Activated CD4-positive, alpha-beta T cell treated with anti-CD3 and anti-CD28 coated beads, Interleukin-2, amount 10 ng/mL, durations not matched to agents 24 days and 14 days (primary cell): ENCODE results near the gene ZBTB16. TPM values are rescaled to one million over a fixed set of nuclear protein-coding genes. Genes with fewer than 3 reads are reported as not detected.

Experiments
- DNase-seq: peaks from one replicate; pipeline ENCODE4 v3.0.0; 2022
- H3K27ac Mint-ChIP-seq: one replicate; pipeline ENCODE4 v1.8.0; 2022; ENCODE audit warnings: mild to moderate bottlenecking, mixed read lengths
- H3K27me3 Mint-ChIP-seq: one replicate; pipeline ENCODE4 v1.8.0; 2022; ENCODE audit warnings: mixed read lengths
- H3K36me3 Mint-ChIP-seq: one replicate; pipeline ENCODE4 v1.8.0; 2022; ENCODE audit warnings: low read depth, mild to moderate bottlenecking, mixed read lengths
- H3K4me1 Mint-ChIP-seq: one replicate; pipeline ENCODE4 v1.8.0; 2021; ENCODE audit warnings: mixed read lengths
- H3K4me3 Mint-ChIP-seq: one replicate; pipeline ENCODE4 v1.8.0; 2022; ENCODE audit warnings: mild to moderate bottlenecking, moderate library complexity, mixed read lengths
- H3K9me3 Mint-ChIP-seq: one replicate; pipeline ENCODE4 v1.8.0; 2021; ENCODE audit warnings: mixed read lengths
- intact Hi-C: fragments of 100-400 bp; cut with micrococcal nuclease; formaldehyde crosslinking; loops from one replicate; pipeline ENCODE4 v1.15.1; 2023
- total RNA-seq: library from RNA; stranded (reverse); gene quantifications from 2 replicates; pipeline ENCODE4 v1.2.3, GENCODE V29; 2022

The ZBTB16 gene
- total RNA-seq, 1 donor from 2014 or later = 3.8 TPM

GRCh38 chr11:114195151-114195550, 135.6 kb downstream of the ZBTB16 start:
- no peak overlapping the region for H3K27ac Mint-ChIP-seq
- peaks cover 14% of the 10 kb centered on the region for H3K9me3 Mint-ChIP-seq
- H3K4me1 Mint-ChIP-seq = peaks cover 6% of the 10 kb centered on the region
- no peaks in the 10 kb centered on the region for H3K27me3 Mint-ChIP-seq
- DNase-seq = no peak
- H3K36me3 Mint-ChIP-seq = peaks cover 5% of the 10 kb centered on the region
- intact Hi-C loops = no loop called here
- H3K4me3 Mint-ChIP-seq = no peak overlapping the region

DNA sequence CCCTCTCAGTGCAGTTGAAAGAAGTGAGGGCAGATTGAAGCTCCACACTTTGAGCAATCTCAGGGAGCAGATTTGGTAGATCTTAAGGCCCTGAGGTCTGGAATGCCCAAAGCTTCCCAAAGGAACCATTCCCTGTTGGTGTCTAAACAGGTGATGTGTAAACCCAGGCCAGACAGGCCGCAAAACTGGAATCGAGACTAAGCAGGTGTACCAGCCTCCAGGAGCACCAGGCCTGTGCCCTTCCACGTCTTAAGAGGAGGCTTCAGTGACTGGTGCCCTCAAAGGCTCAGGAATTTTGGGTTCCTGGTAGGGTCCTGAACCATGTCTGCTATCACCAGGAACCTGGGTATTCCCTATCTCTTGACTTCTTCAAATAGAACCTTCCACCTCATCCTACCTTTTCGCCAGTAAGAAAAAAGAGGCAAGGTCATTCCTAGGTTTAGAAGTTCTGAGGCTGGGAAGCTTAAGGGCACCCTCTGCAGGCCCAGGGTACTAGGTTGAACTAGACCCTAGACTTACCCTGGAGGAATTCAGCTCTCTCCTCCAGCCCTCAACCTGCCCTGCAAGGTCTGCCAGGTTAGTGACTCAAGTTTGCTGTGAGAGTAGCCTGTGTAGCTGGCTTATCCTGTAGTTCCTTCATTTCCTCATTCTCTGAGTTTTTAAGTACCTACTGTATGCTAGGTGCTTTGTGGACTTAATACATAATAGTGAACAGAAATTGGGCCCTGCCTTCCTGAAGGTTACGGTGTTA, 136.6 kb downstream of the ZBTB16 start:
- H3K4me3 Mint-ChIP-seq = no peak overlapping the region
- no peaks in the 10 kb centered on the region for H3K36me3 Mint-ChIP-seq
- H3K27me3 Mint-ChIP-seq = no peaks in the 10 kb centered on the region
- DNase-seq = no peak
- no peak overlapping the region for H3K27ac Mint-ChIP-seq
- H3K4me1 Mint-ChIP-seq = peaks cover 6% of the 10 kb centered on the region
- H3K9me3 Mint-ChIP-seq = peaks cover 9% of the 10 kb centered on the region
- intact Hi-C loops = no loop called here

DNA sequence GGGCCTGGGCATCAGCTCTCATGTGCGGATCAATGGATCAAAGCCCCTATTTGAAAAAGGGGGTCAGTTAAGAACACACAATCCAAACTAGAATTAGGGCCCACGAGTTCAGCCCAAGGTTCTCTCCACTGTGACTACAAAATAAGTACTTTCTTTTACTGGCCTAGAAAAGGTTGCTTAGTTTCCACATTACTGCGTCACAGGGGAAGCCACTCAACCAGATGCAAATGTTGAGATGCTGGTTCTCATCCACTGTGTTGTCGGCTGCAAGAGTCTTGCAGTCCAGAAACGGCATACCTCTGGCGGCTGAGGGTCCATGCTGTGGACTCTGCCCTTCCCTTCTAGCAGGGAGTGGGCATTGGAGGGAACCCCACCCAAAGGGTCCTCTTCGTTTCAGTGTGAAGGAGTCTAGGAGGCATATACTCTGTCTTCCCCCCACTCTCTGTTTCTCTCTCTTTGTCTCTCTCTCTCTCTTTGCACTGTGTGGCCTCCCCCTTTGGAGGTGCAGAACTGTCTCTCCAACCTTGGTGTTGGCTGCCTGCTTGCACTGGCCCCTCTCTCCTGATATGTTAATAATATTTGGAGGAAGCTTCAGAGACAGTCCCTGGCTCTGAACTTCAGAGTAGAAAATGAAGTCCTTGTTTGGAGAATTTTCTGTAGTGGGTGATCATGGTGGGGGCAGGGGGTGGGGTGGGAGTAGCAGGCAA, 137.6 kb downstream of the ZBTB16 start:
- H3K27ac Mint-ChIP-seq = no peak overlapping the region
- H3K9me3 Mint-ChIP-seq = peaks cover 1% of the 10 kb centered on the region
- H3K4me1 Mint-ChIP-seq = peaks cover 9% of the 10 kb centered on the region
- DNase-seq = no peak
- no peak overlapping the region for H3K4me3 Mint-ChIP-seq
- H3K36me3 Mint-ChIP-seq = no peaks in the 10 kb centered on the region
- no peaks in the 10 kb centered on the region for H3K27me3 Mint-ChIP-seq
- intact Hi-C loops = no loop called here

DNA sequence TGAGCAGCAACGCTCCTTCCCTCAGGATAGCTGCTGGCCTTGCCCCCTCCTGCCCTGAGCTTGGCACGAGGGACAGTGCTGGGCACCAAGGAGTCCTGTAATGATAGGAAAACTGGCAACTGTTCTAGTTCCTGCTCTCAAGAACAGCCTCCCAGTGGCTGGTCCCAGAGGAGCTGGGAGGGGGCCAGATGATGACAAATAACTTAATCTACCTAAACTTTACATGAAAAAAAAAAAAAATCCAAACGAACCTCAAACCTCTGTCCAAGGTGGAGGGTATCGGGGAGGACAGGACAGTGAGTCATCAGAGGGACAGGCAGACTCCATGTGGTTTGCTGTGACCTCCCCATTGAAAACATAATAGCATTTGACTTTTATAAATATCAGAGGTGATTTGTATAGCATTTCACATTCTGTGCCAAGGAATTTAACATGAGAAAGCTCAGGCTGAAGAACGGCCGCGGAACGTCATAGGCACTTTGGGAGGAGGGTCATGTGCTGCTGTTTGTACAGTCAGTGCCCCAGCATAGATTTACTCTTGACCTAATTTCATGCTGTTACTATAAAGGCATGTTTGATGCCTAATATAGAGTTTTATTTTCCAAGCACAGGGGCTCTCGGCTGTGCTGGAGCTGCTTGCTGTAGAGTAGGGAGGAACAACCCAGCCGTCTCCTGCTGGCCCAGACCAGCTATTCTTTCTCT, 138.4 kb downstream of the ZBTB16 start:
- Mint-ChIP-seq H3K27me3 (no peaks in the 10 kb centered on the region), H3K27ac (no peak overlapping the region), H3K36me3 (no peaks in the 10 kb centered on the region), H3K9me3 (no peaks in the 10 kb centered on the region), H3K4me1 (peaks cover 9% of the 10 kb centered on the region), H3K4me3 (no peak overlapping the region)
- intact Hi-C loops = no loop called here
- no peak for DNase-seq

GRCh38 chr11:114199051-114199450, 139.5 kb downstream of the ZBTB16 start:
- H3K27me3 Mint-ChIP-seq = peaks cover 5% of the 10 kb centered on the region
- no peaks in the 10 kb centered on the region for H3K36me3 Mint-ChIP-seq
- H3K9me3 Mint-ChIP-seq = no peaks in the 10 kb centered on the region
- no peak overlapping the region for H3K27ac Mint-ChIP-seq
- DNase-seq = no peak
- no peak overlapping the region for H3K4me3 Mint-ChIP-seq
- intact Hi-C loops = no loop called here
- H3K4me1 Mint-ChIP-seq = peaks cover 7% of the 10 kb centered on the region

DNA sequence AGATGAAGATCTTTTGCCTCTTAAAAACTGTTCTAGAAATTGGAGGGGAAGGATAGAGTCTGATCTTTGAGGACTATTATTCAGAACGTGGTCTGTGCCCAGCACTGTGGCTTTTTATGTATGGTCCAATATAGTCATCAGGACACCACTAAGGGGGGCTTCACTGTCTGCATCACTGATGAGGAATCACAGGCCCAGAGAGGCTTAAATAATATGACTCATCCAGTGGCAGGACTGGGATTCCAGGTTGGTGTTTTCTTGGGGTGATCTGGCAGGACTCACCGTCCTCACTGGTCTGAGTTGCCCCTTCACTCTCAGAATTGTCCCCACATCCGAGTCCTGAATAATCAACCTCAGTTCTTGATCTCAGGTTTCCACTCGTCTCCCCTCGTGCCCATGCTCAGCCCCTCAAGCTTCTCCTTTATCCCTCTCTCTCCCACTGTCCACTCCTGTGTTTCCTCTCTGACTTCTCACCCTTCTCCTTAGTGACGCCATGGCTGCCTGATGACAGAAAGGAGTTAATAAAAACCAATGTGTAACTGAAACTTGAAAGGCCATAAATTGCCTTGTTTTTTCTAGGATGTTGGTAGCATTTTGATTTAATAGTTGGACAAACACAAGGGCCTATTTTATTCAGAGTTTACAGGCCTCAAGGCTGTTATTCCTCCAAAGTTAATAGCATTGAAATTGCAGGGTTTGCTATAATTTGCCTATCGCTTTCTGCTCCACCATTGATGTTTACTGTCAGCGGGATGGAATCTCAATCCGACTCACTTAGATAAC, 141.0 kb downstream of the ZBTB16 start:
- Mint-ChIP-seq H3K9me3 (no peaks in the 10 kb centered on the region), H3K27me3 (peaks cover 5% of the 10 kb centered on the region), H3K36me3 (no peaks in the 10 kb centered on the region), H3K27ac (no peak overlapping the region), H3K4me3 (no peak overlapping the region), H3K4me1 (peaks cover 5% of the 10 kb centered on the region)
- intact Hi-C loops = no loop called here
- DNase-seq = no peak

- DNase-seq = no peak
- H3K27me3 Mint-ChIP-seq = peaks cover 5% of the 10 kb centered on the region
- no peak overlapping the region for H3K4me3 Mint-ChIP-seq
- intact Hi-C loops = no loop called here
- H3K4me1 Mint-ChIP-seq = peaks cover 5% of the 10 kb centered on the region
- no peaks in the 10 kb centered on the region for H3K9me3 Mint-ChIP-seq
- no peak overlapping the region for H3K27ac Mint-ChIP-seq
- H3K36me3 Mint-ChIP-seq = no peaks in the 10 kb centered on the region
Observed at GRCh38 chr11:114201219-114201618, 141.7 kb downstream of the ZBTB16 start.

GRCh38 chr11:114202011-114202609, 142.6 kb downstream of the ZBTB16 start:
- Mint-ChIP-seq H3K36me3 (no peaks in the 10 kb centered on the region), H3K27me3 (peaks cover 5% of the 10 kb centered on the region), H3K27ac (no peak overlapping the region), H3K4me3 (no peak overlapping the region), H3K4me1 (peaks cover 8% of the 10 kb centered on the region), H3K9me3 (no peaks in the 10 kb centered on the region)
- DNase-seq = no peak
- intact Hi-C loops = no loop called here

GRCh38 chr11:114207096-114207495, 147.6 kb downstream of the ZBTB16 start:
- Mint-ChIP-seq H3K27me3 (peaks cover 5% of the 10 kb centered on the region), H3K27ac (no peak overlapping the region), H3K4me3 (no peak overlapping the region), H3K9me3 (no peaks in the 10 kb centered on the region), H3K36me3 (no peaks in the 10 kb centered on the region), H3K4me1 (peaks cover 36% of the 10 kb centered on the region)
- intact Hi-C loops = no loop called here
- no peak for DNase-seq

- DNase-seq = peak; percentile 79
- H3K4me1 Mint-ChIP-seq = peaks cover 36% of the 10 kb centered on the region
- H3K36me3 Mint-ChIP-seq = no peaks in the 10 kb centered on the region
- H3K9me3 Mint-ChIP-seq = no peaks in the 10 kb centered on the region
- intact Hi-C loops = no loop called here
- H3K4me3 Mint-ChIP-seq = peak overlapping the region; percentile 37
- H3K27ac Mint-ChIP-seq = no peak overlapping the region
- peaks cover 6% of the 10 kb centered on the region for H3K27me3 Mint-ChIP-seq
Observed at GRCh38 chr11:114208377-114208776, 148.9 kb downstream of the ZBTB16 start.

GRCh38 chr11:114209343-114209742, 149.8 kb downstream of the ZBTB16 start:
- intact Hi-C loops = no loop called here
- no peak for DNase-seq
- Mint-ChIP-seq H3K9me3 (no peaks in the 10 kb centered on the region), H3K36me3 (no peaks in the 10 kb centered on the region), H3K4me1 (peaks cover 40% of the 10 kb centered on the region), H3K27ac (no peak overlapping the region), H3K4me3 (no peak overlapping the region), H3K27me3 (peaks cover 5% of the 10 kb centered on the region)

GRCh38 chr11:114209904-114210303, 150.4 kb downstream of the ZBTB16 start:
- Mint-ChIP-seq H3K9me3 (no peaks in the 10 kb centered on the region), H3K27ac (no peak overlapping the region), H3K36me3 (no peaks in the 10 kb centered on the region), H3K4me3 (no peak overlapping the region), H3K27me3 (peaks cover 7% of the 10 kb centered on the region), H3K4me1 (peaks cover 38% of the 10 kb centered on the region)
- DNase-seq = no peak
- intact Hi-C loops = no loop called here

- intact Hi-C loops = no loop called here
- H3K4me1 Mint-ChIP-seq = peaks cover 52% of the 10 kb centered on the region
Observed at GRCh38 chr11:114211444-114212121, 152.1 kb downstream of the ZBTB16 start.

More at GRCh38 chr11:114211444-114212121, 152.1 kb downstream of the ZBTB16 start:
- Mint-ChIP-seq H3K27ac (no peak overlapping the region), H3K9me3 (no peaks in the 10 kb centered on the region), H3K36me3 (no peaks in the 10 kb centered on the region), H3K27me3 (peaks cover 7% of the 10 kb centered on the region), H3K4me3 (no peak overlapping the region)
- no peak for DNase-seq
